ENCODE data around the gene PTPN9.

DNA sequence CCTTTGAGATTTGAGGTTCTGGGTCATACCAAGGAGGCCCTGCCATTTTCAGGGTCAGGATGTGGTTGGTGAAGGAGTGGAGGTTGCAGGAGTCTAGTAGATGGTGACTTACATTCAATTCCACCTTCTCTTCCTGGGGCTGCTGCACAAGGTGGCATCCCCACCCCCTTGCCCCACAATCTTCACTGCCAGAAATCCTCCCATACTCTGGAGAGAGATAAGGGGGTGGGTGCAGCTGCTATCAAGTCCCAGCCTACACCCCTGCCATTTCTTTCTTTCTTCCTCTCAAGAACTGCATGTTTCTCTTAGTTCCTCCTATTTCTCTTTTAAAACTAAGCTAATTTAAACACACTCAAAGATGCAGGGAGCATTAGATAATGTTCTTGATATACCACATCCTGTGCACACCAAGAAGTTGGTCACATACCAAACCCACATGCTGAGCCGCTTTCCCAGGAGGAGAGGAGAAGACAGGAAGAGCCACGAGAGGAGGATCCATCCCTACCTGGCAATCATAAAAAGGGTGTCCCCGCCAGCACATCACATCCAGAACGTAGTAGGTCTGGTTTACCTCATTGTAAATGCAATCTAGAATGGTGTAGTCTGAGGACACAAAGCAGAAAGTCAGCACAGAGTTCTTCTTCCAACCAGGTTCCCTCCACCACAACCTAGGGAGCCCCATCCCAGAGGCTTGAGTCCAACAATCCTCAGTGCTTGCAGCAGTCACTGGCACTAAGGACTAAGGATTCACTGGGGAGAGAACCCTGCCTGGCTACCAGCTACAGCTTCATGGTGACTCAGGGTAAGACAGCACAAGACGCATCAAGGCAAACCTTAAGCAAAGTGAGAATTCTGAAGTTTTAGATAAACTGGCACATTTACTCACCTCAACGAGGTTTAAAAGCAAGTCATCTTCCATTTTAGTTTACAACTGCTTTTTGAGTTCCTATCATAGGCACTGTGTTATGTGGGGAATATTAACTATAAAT lies 27.9 kb upstream of the PTPN9 start:
- no peak for TF ChIP-seq CTCF (IDR thresholded peaks at IDR 0.05)
- TF ChIP-seq EZH2 (IDR thresholded peaks at IDR 0.05; ENCODE audit: borderline replicate concordance, insufficient read depth, low read depth, low read length, poor library complexity, severe bottlenecking): no peak

All from B cell (primary cell).